Measurements from ENCODE around the gene SUSD4. TPM values are rescaled to one million over a fixed set of nuclear protein-coding genes. Genes with fewer than 3 reads are reported as not detected.

Gene SUSD4
- polyA plus RNA-seq, 1 of the 3 experiments (the other 2 are of a cell fraction) = 0.31 TPM

- Histone ChIP-seq H3K4me1 (ENCODE audit: control insufficient read depth in 1 of 2, insufficient read depth in 2 of 2, low read depth in 1 of 2, low read length in 1 of 2) (peaks cover 0 to 19% of the 10 kb centered on the region in 2 experiments; a peak in 1 of 4 replicates), H3K27me3 (ENCODE audit: insufficient read depth) (no peaks in the 10 kb centered on the region), H3K9me2 (no peaks in the 10 kb centered on the region), H3K9ac (no peak overlapping the region), H4K20me1 (ENCODE audit: insufficient read depth) (no peaks in the 10 kb centered on the region), H3F3A (replicated peaks; ENCODE audit: insufficient read depth) (peaks cover 14% of the 10 kb centered on the region), H3K36me3 (replicated peaks in 1 of 2; ENCODE audit: control insufficient read depth in 1 of 2, insufficient read depth in 2 of 2, low read length in 1 of 2) (no peaks in the 10 kb centered on the region), H2AFZ (ENCODE audit: low read depth) (peak overlapping the region; percentile 47; the same call in 1 of the 2 replicates), H3K4me2 (peak overlapping the region; percentile 8; the same call in 1 of the 2 replicates), H3K4me3 (ENCODE audit: low read depth in 2 of 2, low read length in 1 of 2) (no peak overlapping the region), H3K27ac (ENCODE audit: low read depth in 2 of 2, low read length in 1 of 2) (peak overlapping the region in 1 of 2 experiments; percentile 22; a peak in 1 of 4 replicates), H3K79me2 (ENCODE audit: insufficient read depth) (no peaks in the 10 kb centered on the region), H3K9me3 (no peaks in the 10 kb centered on the region)
- POLR2A ChIA-PET = no interaction called here
- CTCF ChIA-PET = no interaction called here
- WGBS (ENCODE audit: low lambda C conversion rate) = 36% methylated on average over 11 of the region's 11 CpGs
- DNase-seq = no peak
- TF ChIP-seq GATA2 (CRISPR knock-in tag; IDR thresholded peaks at IDR 0.05) = no peak
- no peak for TF ChIP-seq USF2 (IDR thresholded peaks at IDR 0.05; ENCODE audit: borderline replicate concordance, low read depth, low read length)
- no peak for TF ChIP-seq EZH2phosphoT487 (IDR thresholded peaks at IDR 0.05; ENCODE audit: borderline replicate concordance, low read depth)
- peak; percentile 68 for TF ChIP-seq TCF12 (IDR thresholded peaks at IDR 0.05)
- TF ChIP-seq CTCF (IDR thresholded peaks at IDR 0.05) = 0 out of 2 replicates have a peak, but pooled peaks have one; percentile 9
- TF ChIP-seq SMC3 (IDR thresholded peaks at IDR 0.05; ENCODE audit: low read depth, low read length) = no peak
- no peak for TF ChIP-seq CHD2 (IDR thresholded peaks at IDR 0.05; ENCODE audit: low read length, partially characterized antibody)
- TF ChIP-seq ELF1 (IDR thresholded peaks at IDR 0.05) = no peak
- TF ChIP-seq MEF2A (IDR thresholded peaks at IDR 0.05; ENCODE audit: borderline replicate concordance, low read depth) = no peak
- TF ChIP-seq TAF1 (IDR thresholded peaks at IDR 0.05; ENCODE audit: borderline replicate concordance, low read depth, low read length) = no peak
- TF ChIP-seq PBX3 (IDR thresholded peaks at IDR 0.05) = no peak; the same call in 1 of the 2 replicates
- TF ChIP-seq TEAD4 (IDR thresholded peaks at IDR 0.05; ENCODE audit: borderline replicate concordance, insufficient read depth) = no peak
- TF ChIP-seq RAD21 (IDR thresholded peaks at IDR 0.05; ENCODE audit: low read length) = no peak
- no peak for TF ChIP-seq RXRA (IDR thresholded peaks at IDR 0.05; ENCODE audit: borderline replicate concordance, low read depth)
- no peak for TF ChIP-seq USF1 (IDR thresholded peaks at IDR 0.05; ENCODE audit: borderline replicate concordance, low read depth)
- no peak for TF ChIP-seq REST (IDR thresholded peaks at IDR 0.05; ENCODE audit: low read depth, low read length)
- TF ChIP-seq SIN3A (IDR thresholded peaks at IDR 0.05; ENCODE audit: borderline replicate concordance, low read depth, low read length) = no peak
- no peak for TF ChIP-seq FOXM1 (IDR thresholded peaks at IDR 0.05; ENCODE audit: low read depth)
- no peak for TF ChIP-seq GABPA (IDR thresholded peaks at IDR 0.05; ENCODE audit: low read depth)
- TF ChIP-seq IRF3 (IDR thresholded peaks at IDR 0.05; ENCODE audit: low read depth, low read length) = no peak
- TF ChIP-seq FOSL2 (IDR thresholded peaks at IDR 0.05; ENCODE audit: borderline replicate concordance, low read depth) = peak; percentile 82
- TF ChIP-seq YY1 (IDR thresholded peaks at IDR 0.05; ENCODE audit: low read depth) = no peak
- no peak for TF ChIP-seq POLR2AphosphoS5 (IDR thresholded peaks at IDR 0.05; ENCODE audit: low read depth, low read length)
- no peak for TF ChIP-seq RCOR1 (IDR thresholded peaks at IDR 0.05; ENCODE audit: low read length)
Observed at GRCh38 chr1:223233410-223234169, 130.4 kb downstream of the SUSD4 start.

Measured in SK-N-SH (cell line).